GM18951 (cell line): Measurements from ENCODE around the gene AZIN2.
"Not testable (repeated sequence)": the region's sequence is repeated elsewhere in the genome, so short reads cannot be mapped to it uniquely, and the experiment has no call there.

Source experiments
- POLR2A ChIP-seq: IDR thresholded peaks from 4 replicates; pipeline ENCODE4 v1.6.1; 2011; ENCODE audit warnings: mild to moderate bottlenecking; ENCODE audit not compliant: insufficient read length, insufficient read depth; ENCODE audit errors: extremely low read depth
- in situ Hi-C: fragments of 300-500 bp; cut with MboI; formaldehyde crosslinking; loops from one replicate; pipeline ENCODE4 v1.12.0; 2022; ENCODE audit warnings: low sequenced_read_pairs, mixed read lengths, inconsistent platforms; ENCODE audit not compliant: unreplicated experiment

Gene AZIN2

GRCh38 chr1:33119050-33119449 lies 38.1 kb downstream of the AZIN2 start:
- in situ Hi-C loops: no loop called here
- TF ChIP-seq POLR2A: no peak

- no peak for TF ChIP-seq POLR2A
- in situ Hi-C loops: no loop called here
These were observed 38.7 kb downstream of the AZIN2 start for GRCh38 chr1:33119532-33120217.

GRCh38 chr1:33120436-33121231 lies 39.7 kb downstream of the AZIN2 start:
- no peak for TF ChIP-seq POLR2A
- in situ Hi-C loops: no loop called here

- TF ChIP-seq POLR2A: no peak
- in situ Hi-C loops: no loop called here
These were observed 40.8 kb downstream of the AZIN2 start for GRCh38 chr1:33121728-33122127.

- TF ChIP-seq POLR2A: no peak
- in situ Hi-C loops: no loop called here
These were observed 41.7 kb downstream of the AZIN2 start for GRCh38 chr1:33122483-33123178.

- no peak for TF ChIP-seq POLR2A
- in situ Hi-C loops: no loop called here
These were observed 42.3 kb downstream of the AZIN2 start for GRCh38 chr1:33123266-33123665.

GRCh38 chr1:33124647-33125046 lies 43.7 kb downstream of the AZIN2 start:
- in situ Hi-C loops: not testable (repeated sequence)

GRCh38 chr1:33126411-33127000 lies 45.6 kb downstream of the AZIN2 start:
- TF ChIP-seq POLR2A: no peak
- in situ Hi-C loops: no loop called here

- TF ChIP-seq POLR2A: peak; percentile 88
- in situ Hi-C loops: no loop called here
These were observed 46.3 kb downstream of the AZIN2 start for GRCh38 chr1:33127001-33127823.

- in situ Hi-C loops: no loop called here
- TF ChIP-seq POLR2A: no peak
These were observed 47.8 kb downstream of the AZIN2 start for GRCh38 chr1:33128781-33129180.

GRCh38 chr1:33130297-33130696 lies 49.3 kb downstream of the AZIN2 start:
- TF ChIP-seq POLR2A: no peak
- in situ Hi-C loops: no loop called here

- no peak for TF ChIP-seq POLR2A
- in situ Hi-C loops: no loop called here
These were observed 50.2 kb downstream of the AZIN2 start for GRCh38 chr1:33131191-33131590.
